CD14-positive monocyte (primary cell): ENCODE data around the gene PLPPR3. TPM values are rescaled to one million over a fixed set of nuclear protein-coding genes. Genes with fewer than 3 reads are reported as not detected.

Experiments used
- DNase-seq, 3 donors: peaks; one replicate each; pipeline ENCODE4 v3.0.0-alpha.2; 2011 to 2022
- H2AFZ ChIP-seq: 2 replicates; pipeline ENCODE4 v1.6.0; 2012; ENCODE audit warnings: mild to moderate bottlenecking, low read depth, low read length, inconsistent platforms; ENCODE audit not compliant: insufficient read depth, poor library complexity, severe bottlenecking
- H3K27ac ChIP-seq, 2 donors: 1 replicate in 1 of 2; 2 replicates in 1 of 2; pipeline ENCODE4 v1.5.1; 2012 to 2013; ENCODE audit warnings: low read length in 2 of 2, control low read depth in 1 of 2, inconsistent platforms in 1 of 2, low read depth in 1 of 2, mild to moderate bottlenecking in 1 of 2
- H3K27me3 ChIP-seq, 2 donors: one replicate each; pipeline versions ENCODE4 v1.6.0 to v1.6.1; 2011 to 2013; ENCODE audit warnings: low read length in 2 of 2; ENCODE audit not compliant: control insufficient read depth in 2 of 2, insufficient read depth in 2 of 2
- H3K36me3 ChIP-seq, 2 donors: replicated peaks in 1 of 2; 1 replicate in 1 of 2; 2 replicates in 1 of 2; pipeline versions ENCODE4 v1.5.1 to v1.6.1; 2012 to 2013; ENCODE audit warnings: low read length in 2 of 2, control low read depth in 1 of 2, inconsistent platforms in 1 of 2, mild to moderate bottlenecking in 1 of 2; ENCODE audit not compliant: insufficient read depth in 2 of 2, control insufficient read depth in 1 of 2
- H3K4me1 ChIP-seq, 2 donors: 1 replicate in 1 of 2; 2 replicates in 1 of 2; pipeline versions ENCODE4 v1.5.1 to v1.6.1; 2012 to 2013; ENCODE audit warnings: low read length in 2 of 2, control low read depth in 1 of 2, inconsistent platforms in 1 of 2, mild to moderate bottlenecking in 1 of 2, moderate library complexity in 1 of 2; ENCODE audit not compliant: insufficient read depth in 2 of 2, control insufficient read depth in 1 of 2
- H3K4me2 ChIP-seq: replicated peaks from 2 replicates; pipeline ENCODE3; 2012; ENCODE audit warnings: low read length, moderate library complexity, mild to moderate bottlenecking; ENCODE audit not compliant: poor library complexity, severe bottlenecking; ENCODE audit errors: extremely low read depth
- H3K4me3 ChIP-seq, 3 experiments: fragments of 200-600 bp in 1 of 3; sonication (generic) in 1 of 3; replicated peaks in 1 of 3; 1 replicate in 2 of 3; 2 replicates in 1 of 3; pipeline ENCODE4 v1.5.1; 2011 to 2013; ENCODE audit warnings: low read length in 3 of 3, mild to moderate bottlenecking in 3 of 3, control low read depth in 2 of 3, low read depth in 2 of 3, inconsistent platforms in 1 of 3, moderate library complexity in 1 of 3
- H3K79me2 ChIP-seq: 2 replicates; pipeline ENCODE4 v1.6.0; 2012; ENCODE audit warnings: mild to moderate bottlenecking, control low read depth, inconsistent platforms, low read length, moderate library complexity; ENCODE audit not compliant: insufficient read depth
- H3K9ac ChIP-seq: 2 replicates; pipeline ENCODE4 v1.6.0; 2017; ENCODE audit warnings: low read length, mild to moderate bottlenecking; ENCODE audit not compliant: insufficient read depth, poor library complexity, severe bottlenecking
- H3K9me3 ChIP-seq, 2 donors: replicated peaks in 1 of 2; 1 replicate in 1 of 2; 2 replicates in 1 of 2; pipeline versions ENCODE4 v1.5.1 to v1.6.1; 2012 to 2013; ENCODE audit warnings: low read length in 2 of 2, control low read depth in 1 of 2; ENCODE audit not compliant: control insufficient read depth in 1 of 2, insufficient read depth in 1 of 2
- H4K20me1 ChIP-seq: 2 replicates; pipeline ENCODE4 v1.6.0; 2012; ENCODE audit warnings: mild to moderate bottlenecking, low read length, control low read depth, moderate library complexity; ENCODE audit not compliant: insufficient read depth
- H3K27ac Mint-ChIP-seq, 7 donors: one replicate each; pipeline ENCODE4 v1.8.0; 2020; ENCODE audit warnings: mild to moderate bottlenecking in 7 of 7, mixed read lengths in 7 of 7, moderate library complexity in 6 of 7, inconsistent platforms in 2 of 7
- H3K27me3 Mint-ChIP-seq, 3 donors: one replicate each; pipeline ENCODE4 v1.8.0; 2021 to 2022; ENCODE audit warnings: low read depth in 3 of 3, mild to moderate bottlenecking in 3 of 3, mixed read lengths in 3 of 3, moderate library complexity in 3 of 3, inconsistent platforms in 1 of 3
- H3K36me3 Mint-ChIP-seq, 2 donors: one replicate each; pipeline ENCODE4 v1.8.0; 2020; ENCODE audit warnings: mixed read lengths in 2 of 2, inconsistent platforms in 1 of 2, mild to moderate bottlenecking in 1 of 2
- H3K4me1 Mint-ChIP-seq: one replicate; pipeline ENCODE4 v1.8.0; 2020; ENCODE audit warnings: mild to moderate bottlenecking, mixed read lengths
- H3K4me3 Mint-ChIP-seq, 2 donors: one replicate each; pipeline ENCODE4 v1.8.0; 2020; ENCODE audit warnings: mild to moderate bottlenecking in 2 of 2, mixed read lengths in 2 of 2, moderate library complexity in 1 of 2
- H3K9me3 Mint-ChIP-seq, 7 donors: one replicate each; pipeline ENCODE4 v1.8.0; 2020 to 2022; ENCODE audit warnings: mixed read lengths in 7 of 7, mild to moderate bottlenecking in 6 of 7, moderate library complexity in 6 of 7, inconsistent platforms in 2 of 7
- CTCF ChIP-seq: fragments of 200-600 bp; IDR thresholded peaks from one replicate; pipeline ENCODE4 v1.8.0; 2022; ENCODE audit warnings: antibody characterized with exemption, mild to moderate bottlenecking
- WGBS: methylation state at CpG from one replicate; pipeline ENCODE4 v1.1.5; 2013; ENCODE audit warnings: missing lambda C conversion rate; ENCODE audit not compliant: insufficient coverage; 5-methylcytosine and 5-hydroxymethylcytosine counted together
- intact Hi-C, 2 donors: fragments of 100-400 bp; cut with micrococcal nuclease; formaldehyde crosslinking; loops; one replicate each; pipeline versions ENCODE4 v1.15.0 to v1.15.1; 2023
- polyA plus RNA-seq, 3 donors: library from polyadenylated mRNA; depleted of rRNA in 1 of 3; unstranded in 2 of 3; stranded (reverse) in 1 of 3; fragments of 300-500 nt in 2 of 3; fragments of >200 nt in 1 of 3; fragmentation: Illumina TruSeq in 2 of 3; gene quantifications; 1 replicate in 2 of 3; 2 replicates in 1 of 3; pipeline ENCODE4 v1.2.3, GENCODE V29; 2012 to 2021
- small RNA-seq: library from RNA; depleted of rRNA; stranded (forward); fragments of <200 nt; gene quantifications from one replicate; pipeline ENCODE3, GENCODE V24; 2012; ENCODE audit warnings: low read depth; ENCODE audit not compliant: insufficient read length

PLPPR3 gene
- polyA plus RNA-seq, 3 donors: 1.2 TPM; not detected in 2

DNA sequence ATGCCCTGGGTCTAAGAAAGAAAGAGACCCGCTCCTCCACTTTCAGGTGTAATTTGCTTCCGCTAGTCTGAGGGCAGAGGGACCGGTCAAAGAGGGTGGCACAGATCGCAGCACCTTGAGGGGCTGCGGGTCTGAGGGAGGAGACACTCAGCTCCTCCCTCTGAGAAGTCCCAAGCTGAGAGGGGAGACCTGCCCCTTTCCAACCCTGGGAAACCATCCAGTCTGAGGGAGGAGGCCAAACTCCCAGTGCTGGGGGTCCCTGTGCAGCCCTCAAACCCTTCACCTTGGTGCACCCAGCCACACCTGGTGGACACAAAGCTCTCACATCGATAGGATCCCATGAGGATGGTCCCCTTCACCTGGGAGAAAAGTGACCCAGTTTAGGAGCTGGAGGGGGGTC lies 57.9 kb downstream of the PLPPR3 start:
- no peaks in the 10 kb centered on the region for H3K36me3 Mint-ChIP-seq
- intact Hi-C loops: no loop called here

DNA sequence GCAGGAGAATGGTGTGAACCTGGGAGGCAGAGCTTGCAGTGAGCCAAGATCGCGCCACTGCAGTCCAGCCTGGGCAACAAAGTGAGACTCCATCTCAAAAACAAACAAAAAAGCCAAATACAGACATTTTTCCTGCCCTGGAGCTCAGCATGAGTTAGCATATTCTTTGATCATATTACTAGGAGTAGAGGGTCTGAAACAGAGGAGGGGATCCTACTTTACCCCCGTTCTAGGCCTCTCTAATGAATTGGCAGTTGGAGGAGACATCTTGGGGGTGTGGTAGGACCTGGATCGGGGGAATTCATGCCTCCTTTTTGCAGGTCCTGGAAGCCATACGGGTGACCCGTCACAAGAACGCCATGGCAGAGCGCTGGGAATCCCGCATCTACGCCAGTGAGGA lies 58.6 kb downstream of the PLPPR3 start:
- H2AFZ ChIP-seq: no peak overlapping the region
- 96% methylated on average over 7 of the region's 10 CpGs for WGBS
- no peaks in the 10 kb centered on the region for H3K27me3 ChIP-seq

More for the DNA sequence above, 57.9 kb downstream of the PLPPR3 start:
- no peaks in the 10 kb centered on the region for H4K20me1 ChIP-seq
- no peaks in the 10 kb centered on the region for H3K36me3 ChIP-seq
- no peak overlapping the region for H3K4me3 ChIP-seq
- DNase-seq: no peak
- WGBS: 95% methylated on average over 5 of the region's 6 CpGs
- peaks cover 5 to 21% (median 8%) of the 10 kb centered on the region in 3 donors for H3K27me3 Mint-ChIP-seq
- H3K27ac ChIP-seq: no peak overlapping the region
- H2AFZ ChIP-seq: no peak overlapping the region
- no peak overlapping the region for H3K4me2 ChIP-seq
- peaks cover 7 to 22% (median 18%) of the 10 kb centered on the region in 7 donors for H3K9me3 Mint-ChIP-seq
- no peak overlapping the region for H3K4me3 Mint-ChIP-seq
- H3K4me1 ChIP-seq: no peaks in the 10 kb centered on the region
- no peaks in the 10 kb centered on the region for H3K79me2 ChIP-seq
- peaks cover 2 to 13% of the 10 kb centered on the region in 2 donors for H3K9me3 ChIP-seq
- no peak overlapping the region for H3K9ac ChIP-seq
- TF ChIP-seq CTCF: no peak
- no peaks in the 10 kb centered on the region for H3K4me1 Mint-ChIP-seq
- no peak overlapping the region for H3K27ac Mint-ChIP-seq
- H3K27me3 ChIP-seq: no peaks in the 10 kb centered on the region

More for the DNA sequence above, 58.6 kb downstream of the PLPPR3 start:
- Histone ChIP-seq H4K20me1 (no peaks in the 10 kb centered on the region), H3K4me2 (no peak overlapping the region), H3K4me3 (no peak overlapping the region), H3K27ac (no peak overlapping the region), H3K9ac (no peak overlapping the region), H3K9me3 (peaks cover 9 to 20% of the 10 kb centered on the region in 2 donors), H3K36me3 (no peaks in the 10 kb centered on the region), H3K79me2 (no peaks in the 10 kb centered on the region), H3K4me1 (no peaks in the 10 kb centered on the region)
- H3K27ac Mint-ChIP-seq: no peak overlapping the region
- DNase-seq: no peak
- no peaks in the 10 kb centered on the region for H3K4me1 Mint-ChIP-seq
- intact Hi-C loops: no loop called here
- no peak for TF ChIP-seq CTCF
- H3K4me3 Mint-ChIP-seq: no peak overlapping the region
- peaks cover 14 to 29% (median 25%) of the 10 kb centered on the region in 7 donors for H3K9me3 Mint-ChIP-seq
- peaks cover 5 to 21% (median 6%) of the 10 kb centered on the region in 3 donors for H3K27me3 Mint-ChIP-seq
- H3K36me3 Mint-ChIP-seq: peaks cover 0 to 4% of the 10 kb centered on the region in 2 donors

Small RNA genes within 50 kb of the gene (small RNA-seq; reads per million reads assigned to genes)
- not detected for gene MIR3187

Other genes with a start within 250 kb of the PLPPR3 start
- 100 to 1,000 TPM; 190 to 431 (median 364) TPM for gene BSG, start 249.4 kb downstream of the PLPPR3 start, polyA plus RNA-seq
- gene HCN2, start 232.1 kb downstream of the PLPPR3 start, polyA plus RNA-seq: under 1 TPM in 1 of 3 donors, not detected in 2; 0.21 TPM
- gene POLRMT, start 188.4 kb downstream of the PLPPR3 start, polyA plus RNA-seq: 10 to 100 TPM; 16.2 to 40.5 (median 17.6) TPM
- gene FGF22, start 182.1 kb downstream of the PLPPR3 start, polyA plus RNA-seq: not detected
- 10 to 100 TPM; 29.1 to 51.6 (median 31.6) TPM for gene RNF126, start 158.7 kb downstream of the PLPPR3 start, polyA plus RNA-seq
- 10 to 100 TPM in 1 of 3 donors, 1 to 10 TPM in 2; 2.5 to 42.1 (median 5.2) TPM for gene FSTL3, start 145.6 kb downstream of the PLPPR3 start, polyA plus RNA-seq
- gene PRSS57, start 126.5 kb downstream of the PLPPR3 start, polyA plus RNA-seq: 1 to 10 TPM in 1 of 3 donors, under 1 TPM in 2; 0.16 to 1.4 (median 0.78) TPM
- under 1 TPM in 1 of 3 donors, not detected in 2; 0.23 TPM for gene PALM, start 113.0 kb downstream of the PLPPR3 start, polyA plus RNA-seq
- not detected for gene MISP, start 70.8 kb downstream of the PLPPR3 start, polyA plus RNA-seq
- gene PTBP1, start 24.5 kb downstream of the PLPPR3 start, polyA plus RNA-seq: 100 to 1,000 TPM in 1 of 3 donors, 10 to 100 TPM in 2; 62.4 to 117 (median 81.6) TPM
- 1 to 10 TPM; 2.7 to 5.7 (median 4.3) TPM for gene AZU1, start 5.9 kb upstream of the PLPPR3 start, polyA plus RNA-seq
- under 1 TPM in 1 of 3 donors, not detected in 2; 0.11 TPM for gene PRTN3, start 19.0 kb upstream of the PLPPR3 start, polyA plus RNA-seq
- gene ELANE, start 30.3 kb upstream of the PLPPR3 start, polyA plus RNA-seq: 1 to 10 TPM in 2 of 3 donors, under 1 TPM in 1; 0.61 to 2.0 (median 1.3) TPM
- 100 to 1,000 TPM; 272 to 862 (median 654) TPM for gene CFD, start 37.7 kb upstream of the PLPPR3 start, polyA plus RNA-seq
- 10 to 100 TPM; 20.7 to 37.4 (median 32.8) TPM for gene MED16, start 71.2 kb upstream of the PLPPR3 start, polyA plus RNA-seq
- not detected for gene RNU6-9, start 71.5 kb upstream of the PLPPR3 start, polyA plus RNA-seq
- gene R3HDM4, start 91.3 kb upstream of the PLPPR3 start, polyA plus RNA-seq: 10 to 100 TPM; 70.8 to 99.9 (median 78.7) TPM
- not detected for gene KISS1R, start 95.4 kb upstream of the PLPPR3 start, polyA plus RNA-seq
- gene ARID3A, start 104.1 kb upstream of the PLPPR3 start, polyA plus RNA-seq: 10 to 100 TPM in 1 of 3 donors, 1 to 10 TPM in 2; 2.1 to 41.6 (median 3.2) TPM
- 10 to 100 TPM; 21.3 to 52.7 (median 49.9) TPM for gene WDR18, start 162.4 kb upstream of the PLPPR3 start, polyA plus RNA-seq
- gene GRIN3B, start 178.5 kb upstream of the PLPPR3 start, polyA plus RNA-seq: under 1 TPM in 2 of 3 donors, not detected in 1; 0.13 to 0.27 TPM
- gene TMEM259, start 199.2 kb upstream of the PLPPR3 start, polyA plus RNA-seq: 100 to 1,000 TPM in 1 of 3 donors, 10 to 100 TPM in 2; 37.4 to 417 (median 45.0) TPM
- not detected for gene RNU6-2, start 199.6 kb upstream of the PLPPR3 start, polyA plus RNA-seq
- gene CNN2, start 204.7 kb upstream of the PLPPR3 start, polyA plus RNA-seq: 100 to 1,000 TPM in 2 of 3 donors, 10 to 100 TPM in 1; 69.9 to 213 (median 144) TPM
- gene ABCA7, start 218.2 kb upstream of the PLPPR3 start, polyA plus RNA-seq: 100 to 1,000 TPM in 1 of 3 donors, 1 to 10 TPM in 2; 1.7 to 104 (median 7.8) TPM
- 100 to 1,000 TPM; 108 to 308 (median 137) TPM for gene ARHGAP45, start 245.2 kb upstream of the PLPPR3 start, polyA plus RNA-seq